RWPE1 (cell line): ENCODE data around the gene SLC17A2.

ENCODE experiments used
- CTCF ChIA-PET: fragments of 350-600 bp; sonication (Branson Sonifier 250); formaldehyde crosslinking; extraction: SDS; loops from one replicate; lab custom pipeline; 2021; lab: Yijun Ruan, JAX
- POLR2A ChIA-PET: fragments of 400-600 bp; formaldehyde crosslinking; extraction: SDS; loops from one replicate; lab custom pipeline; 2020; ENCODE audit warnings: antibody characterized with exemption; ENCODE audit not compliant: low non-redundant PET; lab: Yijun Ruan, JAX
- DNase-seq: peaks from one replicate; pipeline ENCODE4 v3.0.0; 2012; ENCODE audit warnings: low spot score
- H3K27ac ChIP-seq: fragments of 450-650 bp; 2 replicates; pipeline ENCODE4 v1.5.1; 2017
- TF ChIP-seq, protein P1 (sequence below): fragments of 450-650 bp; conservative IDR thresholded peaks from 2 replicates; pipeline ENCODE4 v1.5.1; 2017; ENCODE audit warnings: low read depth, mild to moderate bottlenecking

The SLC17A2 gene

GRCh38 chr6:25925876-25926275, 4.6 kb downstream of the SLC17A2 start:
- ChIA-PET POLR2A (interaction anchor here (0.5 kb wide), 1 partner anchor 63 kb away, joined by 3 read pairs; no protein-coding TSS in a partner anchor), CTCF (no interaction called here)
- H3K27ac ChIP-seq: no peak overlapping the region
- no peak for DNase-seq
- TF ChIP-seq, protein P1, sequence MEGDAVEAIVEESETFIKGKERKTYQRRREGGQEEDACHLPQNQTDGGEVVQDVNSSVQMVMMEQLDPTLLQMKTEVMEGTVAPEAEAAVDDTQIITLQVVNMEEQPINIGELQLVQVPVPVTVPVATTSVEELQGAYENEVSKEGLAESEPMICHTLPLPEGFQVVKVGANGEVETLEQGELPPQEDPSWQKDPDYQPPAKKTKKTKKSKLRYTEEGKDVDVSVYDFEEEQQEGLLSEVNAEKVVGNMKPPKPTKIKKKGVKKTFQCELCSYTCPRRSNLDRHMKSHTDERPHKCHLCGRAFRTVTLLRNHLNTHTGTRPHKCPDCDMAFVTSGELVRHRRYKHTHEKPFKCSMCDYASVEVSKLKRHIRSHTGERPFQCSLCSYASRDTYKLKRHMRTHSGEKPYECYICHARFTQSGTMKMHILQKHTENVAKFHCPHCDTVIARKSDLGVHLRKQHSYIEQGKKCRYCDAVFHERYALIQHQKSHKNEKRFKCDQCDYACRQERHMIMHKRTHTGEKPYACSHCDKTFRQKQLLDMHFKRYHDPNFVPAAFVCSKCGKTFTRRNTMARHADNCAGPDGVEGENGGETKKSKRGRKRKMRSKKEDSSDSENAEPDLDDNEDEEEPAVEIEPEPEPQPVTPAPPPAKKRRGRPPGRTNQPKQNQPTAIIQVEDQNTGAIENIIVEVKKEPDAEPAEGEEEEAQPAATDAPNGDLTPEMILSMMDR: no peak

GRCh38 chr6:25922301-25922700, 8.2 kb downstream of the SLC17A2 start:
- TF ChIP-seq, protein P1: no peak
- ChIA-PET CTCF (interaction anchor here (0.6 kb wide), 1 partner anchor 21 kb away, joined by 3 read pairs; no protein-coding TSS in a partner anchor), POLR2A (no interaction called here)
- H3K27ac ChIP-seq: no peak overlapping the region
- no peak for DNase-seq

GRCh38 chr6:25921525-25922203, 8.8 kb downstream of the SLC17A2 start:
- H3K27ac ChIP-seq: no peak overlapping the region
- POLR2A ChIA-PET: no interaction called here
- CTCF ChIA-PET: no interaction called here
- no peak for DNase-seq
- TF ChIP-seq, protein P1: no peak

GRCh38 chr6:25919657-25920056, 10.8 kb downstream of the SLC17A2 start:
- DNase-seq: no peak
- ChIA-PET POLR2A (no interaction called here), CTCF (interaction anchor here (0.7 kb wide), 1 partner anchor 435 kb away, joined by 3 read pairs; no protein-coding TSS in a partner anchor)
- no peak overlapping the region for H3K27ac ChIP-seq
- TF ChIP-seq, protein P1: no peak

DNA sequence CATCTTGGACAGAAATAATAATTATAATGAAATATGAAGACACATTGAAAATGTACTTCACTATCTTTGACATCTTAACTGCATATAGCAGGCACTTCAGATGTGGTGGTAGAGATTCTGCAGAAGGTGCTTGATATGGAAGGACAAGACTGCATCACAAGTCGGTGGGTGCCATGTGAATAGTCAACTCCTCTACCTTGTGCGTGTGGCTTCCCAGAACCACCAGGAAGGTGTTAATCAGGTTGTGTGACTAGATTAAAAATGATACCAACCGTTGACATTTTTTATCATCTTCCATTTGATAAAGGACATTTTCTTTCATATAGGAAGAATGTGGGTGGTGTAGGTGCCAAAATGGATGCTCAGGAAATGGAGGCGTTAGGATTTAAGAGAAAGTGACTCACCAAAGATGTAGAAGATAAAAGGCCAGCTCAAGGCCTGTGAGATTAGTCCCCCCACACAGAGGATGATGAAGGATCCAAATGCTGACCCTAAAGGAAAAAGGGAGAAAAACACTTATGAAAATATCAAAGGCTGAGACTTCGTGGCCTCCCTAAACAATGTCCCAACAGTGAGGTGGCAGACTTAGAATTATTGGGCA, 12.3 kb downstream of the SLC17A2 start:
- no peak overlapping the region for H3K27ac ChIP-seq
- ChIA-PET POLR2A (no interaction called here), CTCF (no interaction called here)
- TF ChIP-seq, protein P1: no peak
- DNase-seq: no peak

DNA sequence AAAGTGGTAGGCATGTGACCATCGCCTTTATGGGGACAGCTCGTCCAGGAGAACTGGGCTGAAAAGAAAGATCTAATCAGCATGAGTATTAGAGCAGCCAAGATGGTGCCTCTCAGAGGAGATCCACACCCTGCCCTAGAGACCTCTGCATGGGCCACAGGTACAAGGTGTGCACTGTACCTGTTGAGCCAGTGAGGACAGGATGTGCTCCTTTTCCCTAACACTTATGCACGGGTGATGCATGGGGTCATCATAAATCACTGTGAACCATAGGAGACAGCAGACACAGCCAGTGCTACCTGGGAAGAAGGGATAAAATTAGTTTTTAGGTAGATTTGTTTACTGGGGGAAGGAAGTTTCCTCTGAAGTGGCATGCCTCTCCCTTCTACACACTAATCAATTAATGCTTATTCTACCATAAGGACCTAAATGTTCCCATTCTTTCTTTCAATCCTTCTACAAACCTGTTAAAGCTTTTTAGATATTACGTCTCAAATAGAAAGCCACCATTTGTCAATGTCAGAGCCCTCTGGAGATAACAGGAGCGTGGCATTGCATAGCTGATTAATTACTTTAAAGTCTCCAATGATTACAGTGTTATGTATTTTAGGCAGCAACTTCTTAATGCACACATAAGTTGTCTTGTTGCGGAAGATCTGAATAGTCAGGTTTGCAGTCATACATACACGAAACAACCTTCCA, 13.6 kb downstream of the SLC17A2 start:
- no peak for DNase-seq
- TF ChIP-seq, protein P1: no peak
- no peak overlapping the region for H3K27ac ChIP-seq
- ChIA-PET CTCF (interaction anchor here (0.6 kb wide), 1 partner anchor 12 kb away, joined by 4 read pairs; no protein-coding TSS in a partner anchor), POLR2A (no interaction called here)
